NOMO-1 treated with dmso at 0.1 percent for 144 hours (cell line): ENCODE measurements around the gene SLC6A19.

Experiments used
- DNase-seq: peaks from one replicate; lab custom pipeline; 2025; ENCODE audit not compliant: unreplicated experiment; lab: John Stamatoyannopoulos, UW

Gene SLC6A19

DNA sequence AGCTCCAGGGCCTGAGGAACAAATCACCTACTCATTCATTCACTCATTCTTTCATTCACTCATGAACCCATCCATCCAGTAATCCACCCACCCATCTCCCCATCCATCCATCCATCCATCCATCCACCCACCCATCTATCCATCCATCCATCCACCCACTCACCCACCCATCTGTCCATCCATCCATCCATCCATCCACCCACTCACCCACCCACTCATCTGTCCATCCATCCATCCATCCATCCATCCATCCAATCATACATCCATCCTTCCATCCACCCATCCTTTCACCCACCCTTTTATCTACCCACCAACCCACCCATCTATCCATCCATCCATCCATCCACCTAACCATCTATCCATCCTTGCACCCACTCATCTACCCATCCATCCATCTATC, 35.5 kb upstream of the SLC6A19 start:
- DNase-seq: no peak

DNA sequence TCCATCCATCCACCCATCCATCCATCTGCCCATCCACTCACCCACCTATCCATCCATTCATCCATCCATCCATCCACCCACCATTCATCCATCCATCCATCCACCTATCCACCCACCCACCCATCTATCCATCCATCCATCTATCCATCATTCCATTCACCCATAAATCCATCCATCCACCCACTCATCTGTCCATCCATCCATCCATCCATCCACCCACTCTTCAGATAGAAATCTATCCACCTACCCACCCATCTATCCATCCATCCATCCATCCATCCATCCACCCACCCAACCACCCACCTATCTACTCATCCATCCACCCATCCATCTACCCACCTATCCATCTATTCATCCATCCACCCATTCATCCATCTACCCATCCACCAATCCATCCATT, 35.0 kb upstream of the SLC6A19 start:
- DNase-seq: no peak

DNA sequence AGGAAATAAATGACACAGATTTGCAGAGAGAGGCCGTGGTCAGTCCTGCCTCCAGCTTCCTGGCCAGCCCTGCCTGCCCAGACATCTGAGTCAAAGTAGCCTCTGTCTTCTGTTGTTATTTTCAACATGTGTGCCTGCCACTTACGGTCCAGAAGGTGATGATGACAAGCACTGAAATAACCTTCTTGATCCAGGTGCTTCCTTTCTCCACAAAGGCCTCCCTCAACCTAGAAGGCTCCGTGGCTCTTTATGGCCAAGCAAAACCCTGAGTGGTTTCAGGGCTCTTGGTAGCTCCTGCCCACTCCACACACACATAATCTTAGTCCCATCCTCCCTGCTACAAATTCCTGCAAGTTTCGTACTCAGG, 34.1 kb upstream of the SLC6A19 start:
- no peak for DNase-seq

DNA sequence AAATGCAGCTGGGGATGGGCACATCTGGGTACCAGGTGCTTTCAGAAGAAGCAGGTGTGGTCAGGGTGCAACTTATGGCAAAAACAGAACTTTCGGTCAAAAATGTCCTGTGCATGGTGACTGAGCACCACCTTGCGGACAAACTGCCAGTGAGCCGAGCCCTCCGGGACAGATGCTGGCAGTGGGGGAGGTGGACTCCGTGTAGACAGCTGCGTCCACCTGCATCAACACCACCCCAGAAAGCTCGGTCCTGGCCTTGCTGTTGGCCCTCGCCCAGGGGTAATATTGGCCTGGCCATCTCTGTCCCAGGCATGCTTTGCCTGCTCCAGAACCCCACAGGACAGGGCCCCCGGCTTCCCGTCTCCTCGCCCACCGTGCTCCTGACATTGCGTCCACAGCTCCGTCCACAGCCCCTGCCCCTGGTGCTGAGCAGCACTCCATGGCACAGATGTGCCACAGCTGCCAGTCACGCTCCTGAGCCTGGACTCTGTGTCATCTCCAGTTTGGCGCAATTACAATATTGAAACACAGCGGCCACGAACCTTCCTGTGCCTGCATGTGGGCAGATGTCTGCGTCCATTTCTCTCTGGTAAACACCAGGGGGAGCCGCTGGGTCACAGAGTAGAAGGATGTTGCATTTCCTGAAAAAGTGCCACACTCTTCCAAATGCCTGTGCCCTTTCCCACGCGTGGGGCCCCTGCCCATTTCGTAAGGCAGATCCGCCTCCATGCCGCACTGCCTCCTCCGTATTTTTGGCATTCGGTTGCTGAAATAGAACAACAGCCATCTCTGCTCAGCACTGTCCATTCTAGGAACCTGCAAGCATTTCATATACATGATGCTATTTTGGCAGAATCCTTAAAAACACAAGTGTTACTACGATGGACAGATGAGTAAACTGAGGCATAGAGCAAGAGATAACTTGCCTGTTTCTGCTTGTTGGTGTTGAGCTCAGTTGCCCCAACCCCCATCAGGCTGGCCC, 33.4 kb upstream of the SLC6A19 start:
- peak; percentile 80 for DNase-seq

DNA sequence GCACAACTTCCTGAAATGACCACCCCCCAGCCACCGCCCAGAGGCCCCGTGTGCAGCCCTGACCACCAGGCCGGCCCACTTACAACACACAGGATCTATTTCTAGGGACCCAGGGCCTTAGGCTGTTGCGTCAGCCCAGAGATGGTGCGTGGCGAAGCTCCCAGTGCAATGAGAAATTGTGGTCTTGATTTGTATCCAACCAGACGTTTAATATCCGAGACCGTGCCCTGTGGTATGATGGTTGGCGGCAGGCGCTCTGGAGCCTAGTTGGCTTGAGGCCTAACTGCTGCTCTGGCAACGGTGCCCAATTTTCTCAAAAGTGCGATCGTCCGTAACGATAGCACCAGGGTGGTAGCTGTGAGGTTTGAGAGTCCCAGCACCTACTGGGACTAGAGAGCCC, 32.6 kb upstream of the SLC6A19 start:
- peak; percentile 53 for DNase-seq

DNA sequence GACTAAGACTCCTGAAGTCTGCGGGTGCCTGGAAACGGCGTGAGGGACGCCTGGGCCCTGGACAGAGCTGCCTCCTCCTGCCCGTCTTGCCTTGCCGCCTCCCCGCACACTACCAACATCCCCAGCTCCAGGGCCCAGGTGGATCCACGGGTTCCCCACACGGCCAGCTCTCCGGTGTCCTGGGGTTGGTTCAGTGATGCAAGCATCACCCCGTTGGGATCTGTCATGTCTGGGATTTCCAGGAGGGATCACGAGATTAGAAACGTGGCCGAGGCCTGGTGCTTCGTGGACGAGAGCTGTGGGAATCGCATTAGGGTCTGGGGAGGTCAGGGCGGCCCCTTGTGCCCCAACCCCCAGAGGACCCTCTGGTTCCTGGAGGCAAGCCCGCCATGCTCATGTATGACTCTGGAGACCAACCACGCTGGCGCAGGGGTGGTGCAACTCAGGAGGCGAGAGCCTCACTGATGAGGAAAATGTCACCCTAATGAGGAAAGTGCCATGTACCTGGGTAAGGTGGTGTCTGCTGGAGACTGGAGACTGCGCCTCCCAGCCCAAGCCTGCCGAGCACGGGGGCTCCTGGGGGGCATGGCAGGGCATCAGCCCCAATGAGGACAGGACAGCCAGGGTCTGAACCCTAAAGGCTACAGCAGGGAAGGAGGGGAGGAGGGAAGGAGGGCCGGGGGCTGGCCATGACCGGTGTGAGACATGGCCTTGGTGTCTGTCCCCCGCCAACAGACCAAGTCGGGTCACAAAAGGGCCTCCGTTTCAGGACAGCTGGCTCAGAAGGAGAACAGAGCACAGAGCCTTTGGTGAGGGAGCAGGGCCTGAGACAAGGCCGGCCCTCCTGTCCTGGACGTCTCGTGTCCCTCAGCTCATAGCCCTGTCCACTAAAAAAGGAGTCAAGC, 31.9 kb upstream of the SLC6A19 start:
- no peak for DNase-seq

DNA sequence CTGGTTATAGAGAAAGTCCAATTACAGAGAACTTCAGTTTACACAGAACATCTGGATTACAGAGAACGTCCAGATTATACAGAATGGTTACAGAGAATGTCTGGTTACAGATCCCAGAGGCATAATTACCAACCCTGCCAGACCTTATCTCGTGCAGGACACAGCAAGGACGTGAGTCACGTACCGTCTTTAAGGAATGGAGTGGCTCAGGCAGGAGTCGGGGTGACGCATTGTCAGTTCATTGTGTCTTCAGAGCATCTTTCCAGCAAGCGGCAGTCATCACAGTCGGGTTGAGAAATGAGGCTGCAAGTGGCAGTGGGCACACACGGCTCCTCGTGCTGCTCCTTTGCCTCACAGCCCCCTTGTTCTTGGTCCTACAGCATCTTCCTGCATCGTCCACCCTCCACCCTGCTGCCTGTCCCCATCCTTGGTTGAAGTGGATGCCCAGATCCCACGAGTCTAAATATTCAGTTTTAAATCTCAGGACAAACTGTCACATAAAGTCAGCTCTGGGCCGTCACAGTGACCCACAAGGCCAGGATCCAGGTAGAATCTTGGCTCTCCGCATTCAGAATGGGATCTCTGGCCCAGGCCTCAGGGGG, 30.0 kb upstream of the SLC6A19 start:
- DNase-seq: no peak

DNA sequence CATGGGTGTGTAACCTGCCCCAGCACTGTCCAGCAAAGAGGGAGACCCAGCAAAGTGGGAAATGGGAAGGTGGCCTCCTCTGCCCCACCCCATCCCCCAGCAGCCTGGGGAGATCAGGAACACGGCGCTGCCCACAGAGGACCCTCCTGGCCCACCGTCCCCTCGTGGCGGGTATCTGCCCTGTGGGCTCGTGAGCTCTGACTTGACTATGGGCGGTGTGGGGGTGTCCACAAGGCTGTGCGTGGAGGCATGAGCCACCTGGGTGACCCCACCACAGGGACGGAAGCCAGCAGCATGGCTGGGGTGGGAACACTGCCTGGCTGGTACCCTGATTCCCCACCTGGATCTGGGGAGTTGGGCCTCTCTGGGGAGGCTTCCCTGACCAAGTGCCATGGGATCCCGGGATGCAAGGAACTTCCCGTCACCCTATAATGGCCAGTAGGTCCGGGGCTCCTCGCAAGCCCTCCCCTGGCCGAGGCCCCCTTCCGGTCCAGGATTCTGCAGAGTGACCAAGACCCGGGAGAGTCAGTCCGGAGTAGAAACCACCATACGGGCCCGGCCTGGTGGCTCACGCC, 29.3 kb upstream of the SLC6A19 start:
- no peak for DNase-seq

DNA sequence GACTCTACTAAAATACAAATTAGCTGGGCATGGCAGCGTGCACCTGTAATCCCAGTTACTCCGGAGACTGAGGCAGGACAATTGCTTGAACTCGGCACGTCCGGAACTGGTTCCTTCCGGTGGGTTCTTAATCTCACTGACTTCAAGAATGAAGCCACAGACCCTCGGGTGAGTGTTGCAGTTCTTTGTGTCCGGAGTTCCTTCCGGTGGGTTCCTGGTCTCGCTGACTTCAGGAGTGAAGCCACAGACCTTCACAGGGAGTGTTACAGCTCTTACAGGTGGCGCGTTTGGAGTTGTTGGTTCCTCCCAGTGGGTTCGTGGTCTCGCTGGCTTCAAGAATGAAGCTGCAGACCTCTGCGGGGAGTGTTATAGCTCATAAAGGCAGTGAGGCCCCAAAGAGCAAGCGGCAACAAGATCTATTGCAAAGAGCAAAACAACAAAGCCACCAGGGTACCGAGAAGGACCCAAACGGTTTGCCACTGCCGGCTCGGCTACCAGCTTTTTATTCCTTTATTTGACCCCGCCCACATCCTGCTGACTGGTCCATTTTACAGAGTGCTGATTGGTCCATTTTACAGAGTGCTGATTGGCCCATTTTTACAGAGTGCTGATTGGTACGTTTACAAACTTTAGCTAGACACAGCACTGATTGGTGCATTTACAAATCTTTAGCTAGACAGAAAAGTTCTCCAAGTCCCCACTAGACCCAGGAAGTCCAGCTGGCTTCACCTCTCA, 28.6 kb upstream of the SLC6A19 start:
- DNase-seq: no peak

DNA sequence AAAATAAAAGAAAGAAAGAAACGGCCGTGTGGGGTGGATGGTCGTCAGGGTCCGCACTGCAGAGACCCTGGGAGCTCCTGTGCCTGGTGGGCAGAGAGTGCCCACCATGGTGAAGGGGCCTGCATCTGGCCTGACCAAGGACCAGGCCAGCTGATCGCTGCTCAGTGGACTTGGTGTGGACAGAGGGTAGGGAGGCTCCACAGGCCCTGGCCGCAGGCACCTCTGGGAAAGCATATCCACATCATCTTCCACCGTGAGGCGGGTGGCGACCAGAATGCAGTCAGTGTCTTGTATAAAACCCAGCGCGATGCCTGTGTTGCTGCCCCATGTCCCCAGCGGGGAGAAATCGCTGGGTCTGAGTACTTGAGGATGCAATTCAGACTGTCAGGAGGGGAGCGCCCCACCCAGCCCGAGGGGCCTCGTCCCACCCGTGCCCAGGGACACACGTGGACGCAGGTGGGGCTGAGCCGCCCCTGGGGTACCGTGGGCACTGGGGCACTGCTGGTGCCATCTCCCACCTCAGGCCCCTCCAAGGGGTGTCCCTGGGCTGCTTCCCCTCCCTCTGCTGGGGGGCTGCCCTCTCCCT, 27.8 kb upstream of the SLC6A19 start:
- no peak for DNase-seq

DNA sequence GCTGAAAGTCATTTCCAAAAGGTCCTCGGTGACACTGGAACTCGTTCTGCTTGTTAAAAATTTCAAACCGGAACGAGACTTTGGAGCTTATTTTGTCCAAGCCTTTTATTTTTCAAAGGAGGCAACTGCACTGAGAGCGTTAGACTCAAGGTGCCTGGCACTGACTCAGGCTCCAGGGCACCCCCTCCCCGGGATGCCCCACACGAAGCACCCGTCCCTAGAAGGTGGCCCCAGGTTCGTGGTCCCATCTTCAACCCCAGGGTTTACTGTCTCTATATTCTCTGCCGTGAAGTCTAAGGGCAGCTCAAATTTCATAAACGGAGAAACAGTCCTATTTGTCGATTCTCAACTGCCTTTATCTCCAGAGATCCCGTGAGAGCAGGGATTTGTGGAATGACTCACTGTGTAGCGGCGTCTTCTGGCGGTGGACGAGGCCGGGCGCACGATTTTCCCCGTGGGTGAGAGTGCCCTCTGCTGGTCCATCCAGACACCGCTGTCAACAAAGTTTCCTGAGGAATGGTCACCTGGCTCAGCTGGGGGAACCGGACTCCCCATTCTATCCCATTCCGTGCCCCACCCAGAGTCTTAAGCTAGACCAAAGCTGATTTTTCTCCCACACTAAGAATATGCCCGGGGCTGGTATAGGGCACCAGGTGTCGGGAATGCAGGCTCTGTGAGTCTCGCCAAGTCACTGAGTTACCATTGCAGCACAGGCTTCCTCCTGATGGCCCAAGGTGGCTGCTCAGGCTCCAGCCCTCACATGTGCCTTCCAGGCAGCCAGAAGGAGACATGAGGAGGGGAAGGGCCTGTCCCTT, 27.1 kb upstream of the SLC6A19 start:
- DNase-seq: no peak

DNA sequence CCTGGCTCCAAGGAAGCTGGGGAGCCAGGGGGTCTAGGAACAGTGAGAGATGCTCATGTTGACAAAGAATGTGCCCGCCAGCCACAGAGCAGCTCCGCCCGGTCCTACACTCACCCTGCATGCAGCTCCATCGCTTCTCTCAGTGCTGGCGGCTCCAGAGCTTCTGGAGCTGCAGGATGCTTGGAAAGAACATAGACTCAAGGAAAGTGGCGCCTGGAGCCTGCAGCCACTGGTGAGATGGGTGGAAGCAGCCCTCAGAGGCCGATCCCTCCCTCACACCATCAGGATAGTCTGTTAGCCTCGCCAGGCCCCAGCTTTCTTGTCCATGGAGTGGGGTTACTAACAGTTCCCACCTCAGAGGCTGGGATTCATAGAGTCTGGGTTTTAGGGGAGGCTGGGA, 26.4 kb upstream of the SLC6A19 start:
- no peak for DNase-seq

DNA sequence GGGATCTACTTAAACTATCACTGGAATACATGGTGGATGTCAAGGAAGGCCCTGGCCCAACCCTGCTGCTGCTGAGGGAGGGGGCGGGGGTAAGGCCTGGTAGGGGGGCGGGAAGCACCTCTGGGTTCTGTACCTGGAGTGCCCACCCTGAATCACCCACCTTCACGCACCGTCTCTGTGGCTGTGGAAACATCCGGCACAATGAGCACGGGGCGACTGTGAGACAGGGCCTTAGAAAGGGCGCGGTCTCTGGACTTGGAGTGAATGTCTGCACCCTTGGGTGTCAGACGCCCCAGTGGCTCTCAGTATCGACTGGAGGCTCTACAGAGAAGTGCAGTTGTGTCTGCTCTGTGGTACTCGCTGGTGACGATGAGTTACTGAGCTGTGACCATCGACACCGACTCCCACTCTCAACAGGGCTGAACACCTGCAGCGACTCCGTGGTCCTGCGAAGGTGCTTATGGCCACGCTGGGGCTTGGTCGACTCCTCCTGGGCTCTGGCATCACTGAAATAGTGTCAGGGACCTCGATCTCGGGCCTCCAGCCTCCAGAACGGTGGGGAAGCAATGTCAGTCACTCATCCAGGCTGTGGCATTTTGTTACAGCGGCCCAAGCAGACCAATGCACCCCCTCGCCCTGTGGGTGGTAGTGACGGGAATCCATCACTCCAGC, 25.5 kb upstream of the SLC6A19 start:
- DNase-seq: no peak

DNA sequence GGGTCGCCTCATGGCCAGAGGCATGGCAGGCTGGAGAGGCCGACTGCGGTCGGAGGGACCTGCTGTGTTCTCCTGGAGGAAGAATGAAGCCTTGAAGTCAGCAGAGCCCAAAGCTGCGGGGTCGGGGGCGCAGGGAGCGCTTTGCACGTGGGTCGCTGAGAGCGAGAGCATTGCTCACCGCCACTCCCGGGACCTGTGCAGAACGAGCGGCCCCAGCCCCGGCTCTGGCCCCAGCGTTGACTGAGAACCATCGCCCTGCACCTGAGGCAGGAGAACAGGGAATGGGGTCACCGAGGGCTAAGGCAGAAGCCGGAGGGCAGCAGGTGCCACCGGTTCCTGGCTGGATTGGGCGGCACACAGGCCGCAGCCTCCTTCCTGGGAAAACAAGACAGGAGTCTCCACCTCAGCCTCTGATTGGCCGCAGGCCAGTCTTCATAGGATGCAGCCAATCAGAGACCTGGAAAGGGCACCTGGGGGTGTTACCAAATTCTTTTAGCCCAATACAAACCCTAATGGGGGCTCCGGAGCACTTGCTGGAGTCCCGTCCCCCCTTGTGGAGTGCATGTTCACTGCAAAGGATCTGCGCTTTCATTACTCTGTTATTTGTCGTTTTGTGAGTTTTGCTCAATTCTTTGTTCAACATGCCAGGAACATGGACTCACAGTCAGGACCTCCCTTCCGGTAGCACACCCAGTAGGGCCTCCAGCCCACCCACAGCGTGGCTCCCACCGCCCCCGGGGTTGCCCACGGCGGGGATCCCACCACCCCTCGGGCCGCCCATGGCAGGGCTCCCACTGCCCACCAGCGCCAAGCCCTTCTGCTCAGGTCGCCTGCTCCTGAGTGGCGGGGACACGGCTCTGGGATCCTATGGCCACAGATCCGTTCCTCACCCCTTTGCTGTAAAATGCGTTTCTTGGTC, 24.7 kb upstream of the SLC6A19 start:
- no peak for DNase-seq

DNA sequence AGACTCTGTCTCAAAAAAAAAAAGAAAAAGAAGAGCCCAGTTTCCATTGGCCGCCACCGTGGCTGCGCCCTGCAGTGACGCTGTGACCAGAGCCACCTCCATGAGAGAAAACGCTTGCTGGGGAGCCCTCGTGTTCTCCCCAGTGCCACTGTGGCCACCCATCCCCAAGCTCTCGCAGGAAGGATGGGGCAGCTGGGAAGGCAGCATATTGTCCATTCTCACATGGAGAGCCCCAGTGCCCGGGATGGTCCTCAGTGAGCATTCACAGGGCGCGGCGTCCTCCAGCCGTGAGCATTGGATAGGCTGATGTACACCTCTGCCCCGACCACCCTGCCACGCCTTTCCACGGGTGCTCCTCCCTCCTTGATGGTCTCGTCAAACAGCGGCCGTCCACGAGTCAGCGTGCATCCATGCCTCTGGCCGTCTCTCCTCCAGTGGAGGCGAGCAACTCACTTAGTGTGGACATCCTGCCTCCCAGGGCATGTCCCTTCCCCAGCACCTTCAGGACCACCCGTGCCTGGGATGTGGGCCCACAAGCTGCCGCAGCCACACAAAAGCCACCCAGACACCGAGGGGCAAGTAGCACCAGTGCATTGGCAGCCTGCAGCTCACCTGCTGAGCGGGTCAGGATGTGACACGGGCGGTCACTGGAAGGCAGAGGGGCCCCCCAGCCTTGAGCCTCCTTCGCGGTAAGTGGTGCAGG, 23.4 kb upstream of the SLC6A19 start:
- no peak for DNase-seq

DNA sequence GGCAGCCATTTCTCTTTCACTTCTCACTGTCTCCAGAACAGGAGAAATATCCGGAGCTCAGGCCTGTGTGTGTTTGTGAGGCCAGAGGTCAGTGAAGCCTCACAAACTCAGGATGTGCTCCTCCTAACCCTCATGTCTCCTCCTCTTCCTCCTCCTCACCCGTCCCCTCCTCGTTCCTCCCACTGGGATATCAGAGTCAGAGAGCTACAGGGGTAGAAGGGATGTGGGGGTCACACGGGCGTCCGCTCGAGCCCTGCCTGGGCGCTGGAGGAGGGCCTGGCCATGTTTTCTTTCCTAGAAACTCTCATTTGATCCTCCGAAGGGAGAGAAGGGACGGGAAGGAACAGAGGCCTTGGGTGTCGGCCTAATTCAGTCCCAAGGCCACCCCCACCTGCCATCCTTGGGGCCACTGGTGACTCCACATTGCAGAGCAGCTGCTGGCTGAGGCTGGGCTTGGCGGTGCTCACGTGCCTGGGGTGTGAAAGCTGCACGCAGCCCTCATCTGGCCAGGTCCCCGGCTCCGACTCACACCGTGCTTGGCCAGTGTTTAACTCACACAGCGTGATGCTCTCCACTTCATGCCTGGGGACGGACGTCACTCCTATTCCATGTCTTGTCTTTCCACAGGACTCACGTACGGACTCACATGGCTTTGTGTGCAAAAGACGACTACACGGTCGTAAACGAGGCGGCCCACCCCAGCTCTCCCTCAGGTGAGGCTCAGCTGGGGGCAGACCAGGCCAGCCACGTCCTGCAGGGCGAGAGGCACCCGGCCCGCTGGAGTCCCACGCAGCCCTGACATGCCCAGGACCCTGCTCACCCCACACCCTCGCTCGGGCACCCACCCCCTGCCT, 22.6 kb upstream of the SLC6A19 start:
- no peak for DNase-seq
